OCI-LY7 (cell line): ENCODE measurements around the gene C2CD5. TPM values are rescaled to one million over a fixed set of nuclear protein-coding genes. Genes with fewer than 3 reads are reported as not detected.
A peak's percentile ranks its signal among the peaks of the same experiment; 100 is the strongest.

ENCODE experiments used
- BruUV-seq: library from RNA; stranded (reverse); fragments of 400-500 nt; replicated peaks from 2 replicates; lab custom pipeline; 2021; lab: Mats Ljungman, UMichigan
- CTCF ChIA-PET: fragments of 300-600 bp; sonication (Branson Sonifier 250); formaldehyde crosslinking; loops from one replicate; lab custom pipeline; 2022; ENCODE audit warnings: antibody characterized with exemption; ENCODE audit not compliant: unreplicated experiment; lab: Charles Lee
- POLR2A ChIA-PET: fragments of 300-600 bp; sonication (Branson Sonifier 250); formaldehyde crosslinking; loops from one replicate; lab custom pipeline; 2022; ENCODE audit warnings: antibody characterized with exemption; lab: Charles Lee
- DNase-seq: peaks from one replicate; pipeline ENCODE4 v3.0.0-alpha.2; 2015; ENCODE audit warnings: low spot score
- H2AFZ ChIP-seq: fragments of 200-600 bp; sonication (generic), shearing (Covaris generic); 2 replicates; pipeline ENCODE4 v1.6.1; 2014; ENCODE audit warnings: mild to moderate bottlenecking, antibody characterized with exemption, low read length, moderate library complexity
- H3K27ac ChIP-seq: fragments of 200-600 bp; sonication (generic); 2 replicates; pipeline ENCODE4 v1.5.1; 2014; ENCODE audit warnings: mixed run types, low read depth, mild to moderate bottlenecking, moderate library complexity, low read length, inconsistent platforms; ENCODE audit not compliant: poor library complexity, severe bottlenecking
- H3K36me3 ChIP-seq: fragments of 200-600 bp; sonication (generic); 2 replicates; pipeline ENCODE4 v1.6.1; 2014; ENCODE audit warnings: mild to moderate bottlenecking, antibody characterized with exemption, low read length, moderate library complexity, mixed read lengths; ENCODE audit not compliant: insufficient read depth
- H3K4me1 ChIP-seq: fragments of 200-600 bp; sonication (generic); 2 replicates; pipeline ENCODE4 v1.5.1; 2014; ENCODE audit warnings: mild to moderate bottlenecking, low read length; ENCODE audit not compliant: insufficient read depth, poor library complexity, severe bottlenecking
- H3K4me2 ChIP-seq: fragments of 200-600 bp; sonication (generic); 2 replicates; pipeline ENCODE4 v1.6.1; 2014; ENCODE audit warnings: mild to moderate bottlenecking, low read length
- H3K4me3 ChIP-seq: fragments of 200-600 bp; sonication (generic); 2 replicates; pipeline ENCODE4 v1.5.1; 2014; ENCODE audit warnings: mild to moderate bottlenecking, low read depth, low read length; ENCODE audit not compliant: poor library complexity, severe bottlenecking
- H3K79me2 ChIP-seq: fragments of 200-600 bp; sonication (generic); 2 replicates; pipeline ENCODE4 v1.6.1; 2016; ENCODE audit warnings: low read depth, mild to moderate bottlenecking, low read length, moderate library complexity, mixed read lengths; ENCODE audit not compliant: insufficient read depth
- H3K9me2 ChIP-seq: fragments of 200-600 bp; sonication (generic); 2 replicates; pipeline ENCODE4 v1.6.1; 2016; ENCODE audit warnings: mild to moderate bottlenecking, low read length, mixed read lengths; ENCODE audit not compliant: insufficient read depth
- H3K9me3 ChIP-seq: fragments of 200-600 bp; sonication (generic); 2 replicates; pipeline ENCODE4 v1.6.1; 2014; ENCODE audit warnings: mild to moderate bottlenecking, mixed run types, low read length, mixed read lengths
- H4K20me1 ChIP-seq: fragments of 200-600 bp; sonication (generic); 2 replicates; pipeline ENCODE4 v1.6.1; 2014; ENCODE audit warnings: mild to moderate bottlenecking, antibody characterized with exemption, low read length, moderate library complexity, mixed read lengths; ENCODE audit not compliant: insufficient read depth
- EZH2phosphoT487 ChIP-seq: fragments of 200-600 bp; sonication (generic); IDR thresholded peaks from 2 replicates; pipeline ENCODE4 v1.6.1; 2018; ENCODE audit warnings: low read depth, borderline replicate concordance, mild to moderate bottlenecking, mixed run types, antibody characterized with exemption, low read length, moderate library complexity, mixed read lengths
- intact Hi-C: fragments of 100-400 bp; cut with micrococcal nuclease; formaldehyde crosslinking; loops from one replicate; pipeline ENCODE4 v1.10.0; 2022; ENCODE audit not compliant: unreplicated experiment
- total RNA-seq, 2 experiments: library from RNA; depleted of rRNA in 1 of 2; stranded (reverse); fragments of >200 nt in 1 of 2; shearing (Covaris generic) in 1 of 2; gene quantifications; 2 replicates each; pipeline ENCODE4 v1.2.3, GENCODE V29; 2014 to 2022
- TF ChIP-seq, protein P1 (sequence below): fragments of 200-600 bp; sonication (generic); conservative IDR thresholded peaks from 2 replicates; pipeline ENCODE4 v1.5.1; 2014; ENCODE audit warnings: mild to moderate bottlenecking, antibody characterized with exemption, low read length, moderate library complexity, mixed read lengths

C2CD5 gene
- total RNA-seq, 2 experiments from 2014 or later, result 28.4 to 50.2 TPM

- Histone ChIP-seq H3K9me2 (no peaks in the 10 kb centered on the region), H3K4me1 (peaks cover 28% of the 10 kb centered on the region)
- POLR2A ChIA-PET, result interaction anchor here (0.6 kb wide), 1 partner anchor 1435 kb away, joined by 3 read pairs; no protein-coding TSS in a partner anchor
Observed at GRCh38 chr12:22543246-22544037, 900 bp downstream of the C2CD5 start.

DNA sequence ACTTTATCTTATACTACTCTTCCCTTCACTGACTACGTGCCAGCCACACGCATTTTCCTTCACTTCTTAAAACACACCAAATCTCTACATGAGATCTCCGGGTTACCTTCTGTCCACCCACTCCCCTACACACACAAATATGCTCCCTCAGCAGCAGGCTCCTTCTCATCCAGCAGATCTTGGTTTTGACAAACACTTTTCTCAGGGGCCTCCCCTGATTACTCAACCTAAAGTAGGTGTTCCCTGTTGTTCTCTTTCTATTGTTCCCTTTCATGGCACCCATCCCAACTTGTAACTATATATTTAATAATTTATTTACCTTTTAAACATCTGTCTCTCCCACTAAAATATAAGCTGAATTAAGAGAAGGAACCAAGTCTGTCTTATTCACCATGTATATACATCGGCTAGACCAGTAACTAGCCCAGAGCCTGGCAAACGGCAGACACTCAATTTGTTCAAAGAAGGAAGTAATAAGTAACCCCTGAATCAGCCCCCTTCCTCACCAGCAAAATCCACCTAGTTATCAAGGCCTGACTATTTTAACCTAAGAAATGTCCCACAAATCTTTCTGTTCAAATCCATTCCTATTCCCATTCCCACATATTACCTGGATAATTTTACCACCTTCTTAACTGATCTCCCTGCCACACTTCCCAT, 2.7 kb downstream of the C2CD5 start:
- peaks cover 38% of the 10 kb centered on the region; the same call in 1 of the 2 replicates for H3K79me2 ChIP-seq
- peak overlapping the region; percentile 94 for H3K4me3 ChIP-seq
- peaks cover 26% of the 10 kb centered on the region for H3K36me3 ChIP-seq
- H3K4me2 ChIP-seq, result peak overlapping the region; percentile 89
- no peak for TF ChIP-seq EZH2phosphoT487
- TF ChIP-seq, protein P1, sequence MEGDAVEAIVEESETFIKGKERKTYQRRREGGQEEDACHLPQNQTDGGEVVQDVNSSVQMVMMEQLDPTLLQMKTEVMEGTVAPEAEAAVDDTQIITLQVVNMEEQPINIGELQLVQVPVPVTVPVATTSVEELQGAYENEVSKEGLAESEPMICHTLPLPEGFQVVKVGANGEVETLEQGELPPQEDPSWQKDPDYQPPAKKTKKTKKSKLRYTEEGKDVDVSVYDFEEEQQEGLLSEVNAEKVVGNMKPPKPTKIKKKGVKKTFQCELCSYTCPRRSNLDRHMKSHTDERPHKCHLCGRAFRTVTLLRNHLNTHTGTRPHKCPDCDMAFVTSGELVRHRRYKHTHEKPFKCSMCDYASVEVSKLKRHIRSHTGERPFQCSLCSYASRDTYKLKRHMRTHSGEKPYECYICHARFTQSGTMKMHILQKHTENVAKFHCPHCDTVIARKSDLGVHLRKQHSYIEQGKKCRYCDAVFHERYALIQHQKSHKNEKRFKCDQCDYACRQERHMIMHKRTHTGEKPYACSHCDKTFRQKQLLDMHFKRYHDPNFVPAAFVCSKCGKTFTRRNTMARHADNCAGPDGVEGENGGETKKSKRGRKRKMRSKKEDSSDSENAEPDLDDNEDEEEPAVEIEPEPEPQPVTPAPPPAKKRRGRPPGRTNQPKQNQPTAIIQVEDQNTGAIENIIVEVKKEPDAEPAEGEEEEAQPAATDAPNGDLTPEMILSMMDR, result no peak
- peaks cover 4% of the 10 kb centered on the region; the same call in 1 of the 2 replicates for H3K9me3 ChIP-seq
- peaks cover 32% of the 10 kb centered on the region for H3K4me1 ChIP-seq
- intact Hi-C loops, result loop anchor here (10.0 kb wide), 1 partner anchor 497 kb away; the partner anchor contains the start of gene CMAS
- ChIA-PET CTCF (no interaction called here), POLR2A (interaction anchor here (0.6 to 1.3 kb wide), 2 partner anchors 10 to 110 kb away, joined by 3 to 4 read pairs; no protein-coding TSS in a partner anchor)
- BruUV-seq, result no TSS peak
- no peaks in the 10 kb centered on the region for H3K9me2 ChIP-seq
- no peak overlapping the region for H3K27ac ChIP-seq
- no peak for DNase-seq
- no peaks in the 10 kb centered on the region; the same call in 1 of the 2 replicates for H4K20me1 ChIP-seq
- H2AFZ ChIP-seq, result no peak overlapping the region

More at GRCh38 chr12:22543246-22544037, 900 bp downstream of the C2CD5 start:
- Histone ChIP-seq H3K27ac (peak overlapping the region; percentile 78), H3K79me2 (peaks cover 24% of the 10 kb centered on the region; the same call in 1 of the 2 replicates), H2AFZ (peak overlapping the region; percentile 90; the same call in 1 of the 2 replicates), H3K4me2 (peak overlapping the region; percentile 89), H4K20me1 (no peaks in the 10 kb centered on the region; the same call in 1 of the 2 replicates), H3K4me3 (peak overlapping the region; percentile 94), H3K36me3 (peaks cover 15% of the 10 kb centered on the region), H3K9me3 (peaks cover 4% of the 10 kb centered on the region; the same call in 1 of the 2 replicates)
- CTCF ChIA-PET, result no interaction called here
- peak; percentile 53 for DNase-seq
- TF ChIP-seq, protein P1, result no peak
- TF ChIP-seq EZH2phosphoT487, result no peak
- intact Hi-C loops, result loop anchor here (1.0 to 10.0 kb wide), 3 partner anchors 82 to 886 kb away; partner anchors contain the start of genes CMAS, ETNK1 and LDHB
- BruUV-seq, result no TSS peak
